ENCODE results near the gene LIN9.

DNA sequence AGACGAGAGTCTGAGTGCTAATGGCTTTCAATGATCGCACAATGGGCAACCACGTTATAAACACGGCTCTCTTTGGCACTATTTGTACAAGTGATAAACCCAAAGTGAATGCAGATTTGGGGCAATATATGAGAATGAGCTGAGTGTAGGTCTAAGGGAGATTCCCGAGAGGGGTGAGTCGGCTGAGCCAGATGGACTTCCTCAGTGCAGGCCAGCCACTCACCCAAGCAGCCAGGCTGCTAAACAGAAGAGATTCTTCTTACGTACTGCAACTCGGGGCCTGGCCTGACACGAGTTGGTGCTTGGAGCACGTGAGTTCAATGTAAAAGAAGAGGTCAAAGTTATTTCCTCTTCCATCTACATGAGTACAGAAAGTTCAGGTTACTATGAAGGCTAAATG, 91.7 kb downstream of the LIN9 start:
- TF ChIP-seq, protein P1, sequence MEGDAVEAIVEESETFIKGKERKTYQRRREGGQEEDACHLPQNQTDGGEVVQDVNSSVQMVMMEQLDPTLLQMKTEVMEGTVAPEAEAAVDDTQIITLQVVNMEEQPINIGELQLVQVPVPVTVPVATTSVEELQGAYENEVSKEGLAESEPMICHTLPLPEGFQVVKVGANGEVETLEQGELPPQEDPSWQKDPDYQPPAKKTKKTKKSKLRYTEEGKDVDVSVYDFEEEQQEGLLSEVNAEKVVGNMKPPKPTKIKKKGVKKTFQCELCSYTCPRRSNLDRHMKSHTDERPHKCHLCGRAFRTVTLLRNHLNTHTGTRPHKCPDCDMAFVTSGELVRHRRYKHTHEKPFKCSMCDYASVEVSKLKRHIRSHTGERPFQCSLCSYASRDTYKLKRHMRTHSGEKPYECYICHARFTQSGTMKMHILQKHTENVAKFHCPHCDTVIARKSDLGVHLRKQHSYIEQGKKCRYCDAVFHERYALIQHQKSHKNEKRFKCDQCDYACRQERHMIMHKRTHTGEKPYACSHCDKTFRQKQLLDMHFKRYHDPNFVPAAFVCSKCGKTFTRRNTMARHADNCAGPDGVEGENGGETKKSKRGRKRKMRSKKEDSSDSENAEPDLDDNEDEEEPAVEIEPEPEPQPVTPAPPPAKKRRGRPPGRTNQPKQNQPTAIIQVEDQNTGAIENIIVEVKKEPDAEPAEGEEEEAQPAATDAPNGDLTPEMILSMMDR (conservative IDR thresholded peaks at IDR 0.05), result no peak
- TF ChIP-seq ZFX (IDR thresholded peaks at IDR 0.05), result no peak
